ENCODE measurements around the gene LDLRAD4.

Gene LDLRAD4

DNA sequence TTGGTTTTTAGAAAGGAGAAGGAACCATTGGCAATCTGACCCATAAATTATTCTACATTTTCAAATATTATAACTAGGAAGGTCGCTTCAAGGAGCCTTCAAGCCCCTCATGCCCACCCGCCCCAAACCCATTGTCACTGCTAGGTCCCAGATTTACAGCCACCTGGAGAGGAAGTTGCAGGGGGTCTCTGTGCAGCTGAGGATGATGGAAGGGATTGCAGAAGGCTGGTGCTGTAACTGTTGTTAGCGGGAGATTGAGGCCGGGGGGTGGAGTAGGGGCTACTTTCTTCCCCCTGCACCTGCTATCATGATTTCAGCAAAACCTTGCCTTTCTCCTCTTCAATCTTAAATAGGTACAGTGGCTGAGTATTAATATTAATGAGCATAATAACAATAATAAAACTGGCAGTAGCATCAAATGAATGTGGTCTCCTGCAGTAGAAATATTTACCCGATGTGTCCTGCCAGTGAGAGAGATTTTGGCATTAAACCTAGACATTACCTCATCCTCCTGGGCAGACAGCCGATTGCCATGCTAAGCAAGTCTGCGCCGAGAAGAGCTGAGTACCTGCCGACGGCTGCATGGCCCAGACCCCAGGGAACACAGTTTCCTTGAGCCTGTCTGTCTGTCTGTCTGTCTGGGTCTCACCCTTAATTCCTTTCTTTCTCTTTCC, 282.4 kb downstream of the LDLRAD4 start:
- H3K4me3 ChIP-seq (ENCODE audit: low read depth, low read length) = no peak overlapping the region
- TF ChIP-seq, protein P1, sequence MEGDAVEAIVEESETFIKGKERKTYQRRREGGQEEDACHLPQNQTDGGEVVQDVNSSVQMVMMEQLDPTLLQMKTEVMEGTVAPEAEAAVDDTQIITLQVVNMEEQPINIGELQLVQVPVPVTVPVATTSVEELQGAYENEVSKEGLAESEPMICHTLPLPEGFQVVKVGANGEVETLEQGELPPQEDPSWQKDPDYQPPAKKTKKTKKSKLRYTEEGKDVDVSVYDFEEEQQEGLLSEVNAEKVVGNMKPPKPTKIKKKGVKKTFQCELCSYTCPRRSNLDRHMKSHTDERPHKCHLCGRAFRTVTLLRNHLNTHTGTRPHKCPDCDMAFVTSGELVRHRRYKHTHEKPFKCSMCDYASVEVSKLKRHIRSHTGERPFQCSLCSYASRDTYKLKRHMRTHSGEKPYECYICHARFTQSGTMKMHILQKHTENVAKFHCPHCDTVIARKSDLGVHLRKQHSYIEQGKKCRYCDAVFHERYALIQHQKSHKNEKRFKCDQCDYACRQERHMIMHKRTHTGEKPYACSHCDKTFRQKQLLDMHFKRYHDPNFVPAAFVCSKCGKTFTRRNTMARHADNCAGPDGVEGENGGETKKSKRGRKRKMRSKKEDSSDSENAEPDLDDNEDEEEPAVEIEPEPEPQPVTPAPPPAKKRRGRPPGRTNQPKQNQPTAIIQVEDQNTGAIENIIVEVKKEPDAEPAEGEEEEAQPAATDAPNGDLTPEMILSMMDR (IDR thresholded peaks at IDR 0.05; ENCODE audit: low read depth, low read length) = no peak

DNA sequence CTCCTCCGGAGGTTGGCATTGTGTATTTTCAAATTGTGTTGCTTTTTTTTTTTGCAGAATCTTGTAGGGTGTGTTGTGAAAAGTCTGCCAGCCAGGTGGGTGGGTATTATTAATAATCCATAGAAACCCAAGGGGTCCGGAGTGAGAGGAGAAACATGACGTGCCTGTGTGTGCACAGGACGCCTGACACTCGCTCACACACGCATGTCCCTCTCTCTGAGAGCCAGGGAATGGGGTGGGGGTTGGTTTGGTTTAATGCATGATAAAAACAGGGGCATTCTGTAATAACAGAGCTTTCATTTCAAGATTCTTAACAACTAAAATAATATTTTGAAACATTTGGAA, 283.0 kb downstream of the LDLRAD4 start:
- TF ChIP-seq, protein P1 (IDR thresholded peaks at IDR 0.05; ENCODE audit: low read depth, low read length) = no peak

DNA sequence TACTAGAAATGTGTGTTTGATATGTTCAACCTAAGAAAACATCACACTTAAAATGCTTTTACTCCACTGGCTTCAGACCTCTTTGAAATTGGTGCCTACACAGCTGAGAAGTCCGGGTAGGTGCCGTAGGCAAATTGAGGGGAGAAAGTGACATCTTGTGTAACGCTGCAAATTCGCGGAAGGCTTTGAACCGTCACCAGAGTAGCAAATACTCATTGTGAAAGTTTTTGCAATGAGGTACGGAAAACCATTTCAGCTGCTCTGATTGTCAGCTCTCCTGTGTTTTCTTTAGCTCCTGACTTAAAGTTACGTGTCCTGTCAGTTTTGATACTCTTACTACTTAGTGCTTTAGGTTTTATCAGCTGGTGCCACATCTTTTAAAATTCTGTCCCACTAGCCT, 283.3 kb downstream of the LDLRAD4 start:
- no peak overlapping the region for H3K4me3 ChIP-seq (ENCODE audit: low read depth, low read length)
- TF ChIP-seq, protein P1 (IDR thresholded peaks at IDR 0.05; ENCODE audit: low read depth, low read length) = no peak

More for the DNA sequence above, 283.0 kb downstream of the LDLRAD4 start:
- H3K4me3 ChIP-seq (ENCODE audit: low read depth, low read length) = no peak overlapping the region

GRCh38 chr18:13502585-13502984, 284.0 kb downstream of the LDLRAD4 start:
- TF ChIP-seq, protein P1 (IDR thresholded peaks at IDR 0.05; ENCODE audit: low read depth, low read length) = no peak
- no peak overlapping the region for H3K4me3 ChIP-seq (ENCODE audit: low read depth, low read length)

GRCh38 chr18:13503836-13504235, 285.3 kb downstream of the LDLRAD4 start:
- no peak overlapping the region for H3K4me3 ChIP-seq (ENCODE audit: low read depth, low read length)
- TF ChIP-seq, protein P1 (IDR thresholded peaks at IDR 0.05; ENCODE audit: low read depth, low read length) = no peak

- TF ChIP-seq, protein P1 (IDR thresholded peaks at IDR 0.05; ENCODE audit: low read depth, low read length) = no peak
These were observed 287.3 kb downstream of the LDLRAD4 start for GRCh38 chr18:13505780-13506345.

DNA sequence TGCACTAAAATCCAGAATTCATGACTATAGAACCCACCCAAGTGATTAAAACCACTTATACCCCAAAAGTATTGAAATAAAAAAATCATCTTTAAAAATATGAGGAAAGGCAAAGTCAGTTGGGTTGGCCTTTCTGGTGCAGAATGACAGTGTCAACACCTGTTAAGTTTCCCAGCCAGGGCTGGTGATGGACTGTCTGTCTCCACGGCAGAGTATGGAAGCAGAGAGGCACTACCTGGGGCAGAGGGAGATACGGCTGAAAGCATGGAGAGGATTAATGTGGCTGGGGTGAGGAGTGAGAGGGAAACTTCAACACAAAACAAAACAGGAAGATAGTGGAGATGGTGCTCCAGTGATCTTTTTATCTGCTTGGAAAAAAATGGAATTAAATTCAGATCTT, 292.0 kb downstream of the LDLRAD4 start:
- TF ChIP-seq, protein P1 (IDR thresholded peaks at IDR 0.05; ENCODE audit: low read depth, low read length) = no peak
- no peak overlapping the region for H3K4me3 ChIP-seq (ENCODE audit: low read depth, low read length)

More at GRCh38 chr18:13505780-13506345, 287.3 kb downstream of the LDLRAD4 start:
- H3K4me3 ChIP-seq (ENCODE audit: low read depth, low read length) = no peak overlapping the region
